HG03139 (cell line): Measurements from ENCODE around the gene GZMB.
"Not testable (repeated sequence)": the region's sequence is repeated elsewhere in the genome, so short reads cannot be mapped to it uniquely, and the experiment has no call there.

Source experiments
- ATAC-seq: cut with Tn5 transposase; IDR thresholded peaks from one replicate; pipeline ENCODE4 v1.9.1; 2021; ENCODE audit not compliant: unreplicated experiment

The GZMB gene

GRCh38 chr14:24631749-24632335, 2.1 kb downstream of the GZMB start:
- no peak for ATAC-seq

DNA sequence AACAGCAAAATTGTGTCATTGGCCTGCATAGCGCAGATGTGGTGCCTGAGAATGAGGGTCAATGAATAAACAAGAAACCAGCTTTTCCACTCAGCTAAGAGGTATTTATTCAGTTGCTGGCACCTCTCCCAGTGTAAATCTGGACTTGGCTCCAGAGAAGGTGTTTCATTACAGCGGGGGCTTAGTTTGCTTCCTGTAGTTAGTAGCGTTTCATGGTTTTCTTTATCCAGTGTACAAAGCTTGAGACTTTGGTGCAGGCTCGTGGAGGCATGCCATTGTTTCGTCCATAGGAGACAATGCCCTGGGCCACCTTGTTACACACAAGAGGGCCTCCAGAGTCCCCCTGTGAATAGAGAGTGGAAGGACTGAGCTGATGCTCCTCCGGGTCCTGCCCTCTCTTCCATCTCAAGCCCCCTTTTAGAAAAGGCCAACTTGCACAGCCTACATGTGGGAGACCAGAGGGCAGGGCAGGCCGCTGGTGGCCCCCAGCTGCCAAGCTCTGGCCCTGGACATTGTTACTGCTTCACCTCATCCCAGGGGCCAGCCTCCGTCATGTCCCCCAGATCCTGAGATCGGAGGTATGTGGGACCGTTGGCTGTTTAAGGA, 3.0 kb downstream of the GZMB start:
- ATAC-seq, result no peak

- ATAC-seq, result no peak
Measured at GRCh38 chr14:24630087-24630871, 3.7 kb downstream of the GZMB start.

DNA sequence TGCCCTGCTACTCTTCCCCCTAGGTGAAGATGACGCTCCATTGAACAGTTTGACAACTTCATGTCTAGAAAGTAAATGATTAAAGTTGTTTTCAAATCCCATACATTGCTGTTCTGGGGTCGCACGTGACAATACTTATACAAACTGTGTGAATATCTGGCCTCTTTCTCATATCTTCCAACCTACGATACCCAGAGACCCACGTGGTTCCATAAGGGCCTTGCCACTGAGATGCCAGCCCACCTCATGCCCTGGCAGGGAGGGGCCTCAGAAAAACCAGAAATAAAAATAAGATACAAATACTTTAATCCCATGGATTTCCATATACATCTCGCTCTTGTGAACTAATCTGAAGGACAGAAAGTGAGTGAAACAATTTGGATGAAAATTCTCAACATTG, 4.5 kb downstream of the GZMB start:
- no peak for ATAC-seq

DNA sequence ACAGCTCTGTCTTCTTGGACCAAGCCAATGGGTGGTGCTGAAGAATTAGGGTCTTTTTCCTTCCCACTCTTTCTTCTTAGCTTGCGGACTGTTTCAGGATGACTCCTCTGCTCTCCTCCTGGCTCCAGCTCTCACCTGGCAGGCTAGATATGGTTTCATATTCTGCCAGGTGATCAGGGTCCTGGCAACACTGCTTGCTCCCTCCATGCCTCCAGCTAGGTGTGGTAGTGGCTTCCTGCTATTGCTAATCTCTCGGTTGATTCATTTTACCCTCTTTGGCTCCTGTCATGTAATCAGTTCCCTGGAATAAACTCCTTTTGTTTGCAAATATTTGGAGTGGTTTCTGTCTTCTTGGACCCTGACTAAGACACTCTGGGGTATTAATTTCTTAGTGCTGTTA, 20.2 kb downstream of the GZMB start:
- no peak for ATAC-seq

- no peak for ATAC-seq
Measured at GRCh38 chr14:24613241-24613640, 20.7 kb downstream of the GZMB start.

DNA sequence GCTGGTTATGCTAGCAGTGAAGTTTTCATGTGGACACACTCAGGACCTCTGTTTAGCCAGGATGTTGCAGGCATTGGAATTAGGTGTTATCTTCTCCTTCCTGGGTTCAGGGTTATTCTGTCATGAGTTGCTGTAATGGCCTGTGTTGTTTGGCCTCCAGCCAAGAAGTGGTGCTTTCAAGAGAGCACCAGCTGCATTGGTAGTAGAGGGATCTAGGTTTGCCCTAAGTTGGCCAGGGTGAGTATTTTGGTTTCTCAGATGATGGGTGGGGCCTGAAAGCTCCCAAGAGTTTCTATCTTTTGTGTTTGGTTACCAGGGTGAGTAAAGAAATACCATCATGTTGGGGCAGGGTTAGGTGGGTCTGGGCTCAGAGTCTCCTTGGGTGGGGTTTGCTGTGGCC, 21.8 kb downstream of the GZMB start:
- ATAC-seq, result no peak

GRCh38 chr14:24609655-24610344, 24.2 kb downstream of the GZMB start, which contains the start of gene GZMH:
Gene GZMH (minus strand): TSS chr14:24609685. CDS start chr14:24609613, 72 bp downstream.
- no peak for ATAC-seq

- no peak for ATAC-seq
Measured at GRCh38 chr14:24607635-24608514, 26.1 kb downstream of the GZMB start.

DNA sequence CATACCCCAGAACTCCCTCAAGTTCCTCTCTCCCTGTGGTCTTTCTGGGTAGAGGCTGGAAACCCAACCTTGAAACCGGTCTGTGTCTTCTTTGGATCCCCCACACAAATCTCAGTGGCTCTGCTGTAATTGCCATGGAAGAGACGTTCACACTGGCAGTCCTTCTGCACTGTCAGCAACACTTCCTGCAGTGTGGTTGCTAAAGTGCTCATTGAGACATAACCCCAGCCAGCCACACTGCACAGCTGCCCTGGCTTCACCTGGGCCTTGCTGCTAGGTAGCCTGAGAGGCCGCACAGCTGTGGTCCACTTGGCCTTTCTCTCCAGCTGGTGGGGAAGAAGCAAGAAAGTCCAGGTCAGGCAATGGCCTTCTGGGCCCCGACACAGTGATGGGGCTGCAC, 26.9 kb downstream of the GZMB start:
- ATAC-seq, result no peak

- ATAC-seq, result no peak
Measured at GRCh38 chr14:24606297-24606696, 27.7 kb downstream of the GZMB start.

- ATAC-seq, result peak; percentile 85
Measured at GRCh38 chr14:24605435-24606190, 28.4 kb downstream of the GZMB start.

DNA sequence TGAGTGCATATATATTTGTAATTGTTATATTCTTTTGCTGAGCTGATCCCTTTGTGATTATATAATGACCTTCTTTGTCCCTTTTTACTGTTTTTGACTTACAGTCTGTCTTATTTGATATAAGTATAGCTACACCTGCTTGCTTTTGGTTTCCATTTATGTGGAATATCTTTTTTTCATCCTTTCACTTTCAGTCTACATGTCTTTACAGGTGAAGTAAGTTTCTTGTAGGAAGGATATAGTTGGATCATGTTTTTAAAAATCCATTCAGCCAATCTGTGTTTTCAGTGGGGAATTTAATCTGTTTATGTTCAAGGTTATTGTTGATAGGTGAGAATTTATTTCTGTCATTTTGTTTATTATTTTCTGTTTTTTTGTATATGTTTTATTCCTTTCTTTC, 36.6 kb downstream of the GZMB start:
- ATAC-seq, result no peak

- ATAC-seq, result no peak
Measured at GRCh38 chr14:24595073-24595808, 38.7 kb downstream of the GZMB start.

- not testable (repeated sequence) for ATAC-seq
Measured at GRCh38 chr14:24591004-24591403, 43.0 kb downstream of the GZMB start.

DNA sequence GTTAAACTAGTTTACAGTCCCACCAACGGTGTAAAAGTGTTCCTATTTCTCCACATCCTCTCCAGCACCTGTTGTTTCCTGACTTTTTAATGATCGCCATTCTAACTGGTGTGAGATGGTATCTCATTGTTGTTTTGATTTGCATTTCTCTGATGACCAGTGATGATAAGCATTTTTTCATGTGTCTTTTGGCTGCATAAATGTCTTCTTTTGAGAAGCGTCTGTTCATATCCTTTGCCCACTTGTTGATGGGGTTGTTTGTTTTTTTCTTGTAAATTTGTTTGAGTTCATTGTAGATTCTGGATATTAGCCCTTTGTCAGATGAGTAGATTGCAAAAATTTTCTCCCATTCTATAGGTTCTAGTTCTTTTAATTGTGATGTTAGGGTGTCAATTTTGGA, 49.6 kb downstream of the GZMB start:
- not testable (repeated sequence) for ATAC-seq
